OCI-M2 (cell line): ENCODE measurements around the gene ANXA4.
"Not testable (repeated sequence)": the region's sequence is repeated elsewhere in the genome, so short reads cannot be mapped to it uniquely, and the experiment has no call there.

Experiments
- DNase-seq: peaks from one replicate; lab custom pipeline; 2025; ENCODE audit not compliant: unreplicated experiment; lab: John Stamatoyannopoulos, UW

The ANXA4 gene

DNA sequence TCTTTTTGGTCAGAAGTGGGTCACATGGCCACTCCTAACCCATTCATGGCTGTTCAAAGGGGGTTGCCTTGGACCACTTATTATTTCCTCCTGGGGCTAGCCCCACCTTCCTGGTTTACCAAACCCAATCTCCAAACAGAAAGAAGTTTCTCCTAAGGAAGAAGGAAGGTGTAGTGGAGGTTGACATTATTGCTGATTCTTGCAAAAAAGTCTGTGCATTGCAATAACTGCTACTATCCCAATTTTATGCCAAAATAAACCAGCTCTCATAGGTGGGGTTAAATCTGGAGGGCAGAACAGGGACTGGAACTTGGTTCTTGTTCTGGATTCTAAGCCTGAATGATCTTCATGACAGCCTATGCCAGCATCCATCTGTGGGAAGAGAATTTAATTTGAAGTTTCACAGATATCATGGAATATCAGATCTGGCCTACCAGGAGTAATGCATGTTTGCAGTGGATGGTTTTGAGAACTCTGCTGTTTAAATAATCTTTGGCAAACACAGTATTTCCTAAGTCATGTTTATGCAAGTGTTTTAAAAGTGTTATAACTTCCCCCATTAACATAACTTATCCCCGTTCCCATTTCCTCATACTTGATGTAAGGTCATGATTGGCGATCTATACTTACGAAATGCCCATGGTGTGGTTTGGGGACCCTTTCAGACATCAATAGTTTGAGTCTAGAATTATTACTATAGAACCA lies 11.9 kb downstream of the ANXA4 start:
- no peak for DNase-seq

DNA sequence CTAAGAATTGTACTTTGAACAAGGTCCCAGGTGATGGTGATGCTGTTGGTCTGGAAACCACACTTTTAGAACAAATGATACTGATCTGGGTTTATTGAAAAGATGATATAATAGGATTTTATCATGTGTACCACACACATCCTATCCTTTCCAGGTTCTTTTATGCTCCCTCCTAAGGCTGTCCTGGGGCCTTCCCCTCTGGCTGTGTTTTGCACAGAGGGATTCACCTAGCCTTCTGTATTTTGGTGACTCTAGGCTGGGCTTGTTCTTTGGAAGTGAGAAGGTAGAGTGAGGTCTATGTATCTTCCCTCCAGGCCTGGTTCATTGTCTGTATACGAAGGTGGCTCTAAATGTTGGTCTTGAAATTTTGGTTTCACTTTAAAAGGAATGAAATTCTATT lies 12.7 kb downstream of the ANXA4 start:
- DNase-seq, result no peak

DNA sequence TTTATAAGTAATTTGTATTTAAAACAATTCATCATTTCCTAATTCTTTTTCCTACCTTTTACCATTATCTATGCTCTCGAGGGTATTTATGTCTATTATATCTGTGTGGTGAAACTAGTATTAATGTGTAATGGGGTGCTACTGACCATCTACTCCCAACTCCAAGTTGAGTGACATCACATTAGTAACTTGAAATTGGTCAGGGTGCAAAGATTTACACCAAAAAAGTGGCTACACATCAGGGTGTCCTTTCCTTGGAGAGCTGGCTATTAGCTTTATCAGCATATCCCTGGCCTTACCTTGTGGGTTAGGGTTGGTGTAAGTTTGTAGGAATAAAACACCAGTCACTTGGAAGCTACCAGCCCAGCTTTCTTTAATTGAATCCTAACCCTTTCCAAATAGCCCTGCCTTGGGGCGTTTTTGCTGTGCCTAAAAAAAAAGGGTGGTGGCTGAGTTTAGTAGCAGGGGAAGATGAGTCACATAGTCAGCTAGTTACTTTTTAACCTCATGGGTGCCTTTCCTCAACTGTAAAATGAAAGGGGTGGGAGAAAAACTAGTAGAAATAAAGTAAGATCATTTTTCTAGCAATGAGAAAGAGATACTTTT lies 14.0 kb downstream of the ANXA4 start:
- no peak for DNase-seq

DNA sequence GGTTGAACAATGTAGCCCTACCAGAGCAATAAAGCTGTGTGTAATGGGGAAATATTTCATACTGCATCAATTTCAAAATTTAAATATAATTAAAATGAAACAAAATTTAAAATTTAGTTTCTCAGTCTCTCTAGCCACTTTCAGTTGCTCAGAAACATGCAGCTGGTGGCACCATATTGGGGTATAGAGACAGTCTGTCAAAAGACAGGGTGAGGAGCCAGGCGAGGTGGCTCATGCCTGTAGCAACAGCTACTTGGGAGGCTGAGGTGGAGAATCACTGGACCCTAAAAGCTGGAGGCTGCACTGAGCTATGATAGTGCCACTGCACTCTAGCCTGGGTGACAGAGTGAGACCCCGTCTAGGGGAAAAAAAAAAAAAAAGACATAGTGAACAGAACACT lies 20.1 kb downstream of the ANXA4 start:
- no peak for DNase-seq

DNA sequence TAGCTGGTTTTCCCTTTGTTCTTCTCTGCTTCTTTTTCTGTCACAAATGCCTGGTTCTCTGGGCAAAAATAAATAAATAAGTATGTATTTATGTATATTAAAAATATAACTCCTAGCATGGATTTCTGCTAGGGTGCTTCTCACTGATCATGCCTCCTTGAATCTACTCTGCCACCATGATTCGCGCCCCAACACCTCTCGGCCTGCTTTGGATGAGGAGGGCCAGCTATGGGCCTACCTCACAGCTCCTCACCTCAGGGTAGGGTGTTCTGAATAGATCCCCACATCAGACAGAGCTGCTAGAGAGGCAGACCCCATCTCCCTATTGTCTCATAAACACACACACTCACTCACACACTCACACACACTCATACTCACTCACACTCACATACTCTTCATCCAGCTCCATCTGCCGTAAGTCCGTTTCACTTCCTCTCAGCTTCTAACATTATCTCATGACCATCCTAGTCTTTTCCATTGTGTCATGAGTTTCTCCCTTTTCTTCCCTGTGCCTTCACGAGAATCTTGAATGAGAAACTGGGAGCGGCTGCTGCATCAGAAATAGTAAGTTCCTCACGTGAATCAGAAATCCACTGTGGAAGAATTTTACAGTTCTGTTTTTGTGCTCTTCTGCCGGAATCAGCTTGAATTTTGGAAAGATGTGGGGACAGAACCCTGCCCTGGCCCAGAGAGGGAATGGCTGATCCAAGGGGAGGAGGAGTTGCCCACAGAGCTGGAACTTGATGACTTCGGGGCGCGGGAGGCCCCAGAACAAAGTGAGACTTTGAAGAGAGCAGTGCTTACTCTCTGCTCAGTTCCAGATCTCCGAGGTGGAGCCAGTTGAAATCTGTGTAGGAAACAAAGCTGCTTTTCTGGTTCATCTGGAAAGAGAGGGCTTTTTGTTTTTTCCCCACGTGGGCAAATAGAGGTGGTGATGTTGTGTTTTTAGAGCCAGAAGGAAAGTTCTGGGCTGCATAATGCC lies 20.9 kb downstream of the ANXA4 start:
- no peak for DNase-seq

DNA sequence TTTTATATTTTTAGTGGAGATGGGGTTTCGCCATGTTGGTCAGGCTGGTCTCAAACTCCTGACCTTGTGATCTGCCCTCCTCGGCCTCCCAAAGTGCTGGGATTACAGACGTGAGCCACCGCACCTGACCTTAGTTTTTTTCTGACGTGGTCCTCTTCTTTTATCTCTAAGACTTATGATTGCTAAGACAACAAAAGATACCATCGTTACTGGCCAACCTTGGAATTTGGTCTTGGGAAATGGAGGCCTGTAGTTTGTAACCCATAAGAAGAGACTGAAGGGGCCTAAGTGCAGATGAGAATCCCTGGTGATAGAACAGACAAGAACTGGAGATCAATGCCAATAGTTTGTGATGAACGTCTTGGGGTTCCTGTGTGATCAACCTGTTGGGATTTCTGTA lies 21.9 kb downstream of the ANXA4 start:
- DNase-seq, result not testable (repeated sequence)

DNA sequence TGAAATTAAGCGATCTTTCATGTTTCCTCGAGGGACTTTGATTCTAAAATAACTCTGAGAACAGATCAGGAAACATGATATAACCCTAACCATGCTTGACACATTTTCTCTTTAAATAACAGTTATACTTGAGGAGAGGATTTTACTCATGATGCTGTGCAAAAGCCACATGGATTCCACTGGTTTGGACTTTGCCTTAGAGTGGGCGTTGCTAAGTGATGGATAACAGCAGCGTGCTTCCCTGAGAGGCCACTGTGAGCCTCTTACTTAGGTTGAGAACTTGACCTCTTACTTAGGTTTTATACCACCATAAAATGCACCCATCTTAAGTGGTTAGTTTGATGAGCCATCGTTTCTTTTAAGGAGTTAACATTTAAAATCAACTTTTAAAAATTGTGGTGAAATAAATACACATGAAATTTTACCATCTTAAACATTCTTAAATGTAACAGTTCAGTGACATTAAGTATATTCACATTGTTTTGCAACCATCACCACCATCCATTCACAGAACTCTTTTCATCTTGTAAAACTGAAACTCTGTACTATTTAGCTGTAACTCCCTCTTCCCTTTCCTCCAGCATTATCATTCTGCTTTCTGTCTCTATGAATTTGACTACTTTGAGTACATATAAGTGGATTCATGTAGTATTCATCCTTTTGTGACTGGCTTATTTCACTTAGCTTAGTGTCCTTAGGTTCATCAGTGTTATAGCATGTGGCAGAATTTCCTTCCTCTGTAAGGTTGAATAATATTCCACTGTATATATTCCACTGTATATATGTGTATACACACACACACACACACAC lies 22.6 kb downstream of the ANXA4 start:
- DNase-seq, result no peak

DNA sequence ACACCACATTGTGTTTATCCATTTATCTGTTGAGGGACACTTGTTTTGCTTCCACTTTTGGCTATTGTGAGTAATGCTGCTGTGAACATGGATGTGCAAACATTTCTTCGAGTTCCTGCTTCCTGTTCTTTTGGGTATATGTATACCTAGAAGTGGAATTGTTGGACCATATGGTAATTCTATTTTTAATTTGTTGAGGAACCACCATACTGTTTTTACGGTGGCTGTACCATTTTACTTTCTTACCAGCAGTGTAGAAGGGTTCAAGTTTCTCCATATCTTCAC lies 23.1 kb downstream of the ANXA4 start:
- DNase-seq, result no peak

DNA sequence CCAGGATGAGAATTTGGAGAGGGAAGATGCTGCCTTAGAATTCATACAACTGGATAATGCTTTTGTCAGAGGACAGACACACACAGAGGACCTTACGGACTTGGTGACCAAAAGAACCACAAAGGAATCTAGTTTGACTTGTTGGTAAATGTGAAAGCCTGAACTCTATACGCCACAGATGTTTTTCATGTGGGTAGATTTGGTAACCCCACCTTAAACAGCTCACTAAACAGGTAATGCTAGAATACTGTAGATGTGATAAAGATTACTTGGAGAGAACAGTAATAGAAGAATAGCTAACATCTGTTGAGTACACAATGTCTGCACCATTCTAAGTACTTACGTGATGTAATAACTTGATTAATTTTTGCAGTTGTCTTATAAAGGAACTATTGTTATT lies 24.1 kb downstream of the ANXA4 start:
- no peak for DNase-seq

DNA sequence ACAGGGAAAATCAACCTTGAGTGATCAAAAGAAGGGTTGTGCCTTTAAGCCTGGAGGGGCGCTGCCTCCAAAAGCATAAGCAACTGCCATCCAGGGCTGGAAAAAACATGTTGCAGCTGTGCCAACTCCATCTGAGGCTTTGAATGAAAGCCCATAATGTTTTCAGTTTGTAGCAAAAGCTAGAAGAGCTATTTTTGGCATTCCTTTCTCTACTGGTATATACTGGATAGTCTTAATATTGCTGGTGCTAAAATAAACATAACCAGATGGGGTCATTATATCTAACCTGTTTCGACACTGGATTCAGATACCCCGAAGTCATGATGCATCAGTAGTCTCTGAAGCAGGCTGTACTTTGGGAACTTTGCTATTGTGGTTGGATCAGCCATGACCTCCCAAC lies 25.1 kb downstream of the ANXA4 start:
- no peak for DNase-seq

DNA sequence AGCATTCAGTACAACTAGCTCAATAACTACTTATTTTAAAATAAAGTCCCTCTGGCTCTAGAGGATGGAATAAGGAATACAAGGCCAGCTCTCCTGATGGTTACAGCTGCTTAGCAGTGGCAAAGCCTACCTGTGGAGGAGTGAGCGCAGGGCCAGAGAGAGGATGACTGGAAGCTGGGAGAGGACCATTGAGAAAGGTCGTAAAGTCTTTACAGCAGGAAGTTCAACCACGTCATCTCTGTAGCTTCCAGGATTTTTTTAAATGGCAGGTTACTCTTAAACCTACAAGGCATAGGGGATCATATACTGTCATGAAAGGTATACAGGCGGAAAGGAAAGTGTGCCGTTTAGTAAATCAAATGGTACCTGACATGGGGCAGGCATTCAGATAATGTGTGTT lies 26.3 kb downstream of the ANXA4 start:
- no peak for DNase-seq

DNA sequence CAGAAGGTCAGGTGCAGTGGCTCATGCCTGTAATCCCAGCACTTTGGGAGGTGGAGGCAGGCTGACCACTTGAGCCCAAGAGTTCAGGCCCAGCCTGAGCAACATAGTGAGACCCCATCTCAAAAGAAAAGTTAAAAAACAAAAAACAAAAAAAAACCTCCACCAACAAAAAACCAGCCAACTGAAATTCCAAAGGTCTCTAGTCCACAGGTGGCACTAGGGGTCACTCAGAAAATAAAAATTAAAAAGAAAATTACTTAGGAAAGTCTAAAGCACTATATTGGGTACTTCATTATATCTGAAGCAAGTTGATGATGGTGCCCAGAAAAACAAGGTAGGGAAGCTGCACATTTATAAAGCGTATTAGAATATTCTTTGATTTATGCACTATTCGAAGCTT lies 26.9 kb downstream of the ANXA4 start:
- no peak for DNase-seq

DNA sequence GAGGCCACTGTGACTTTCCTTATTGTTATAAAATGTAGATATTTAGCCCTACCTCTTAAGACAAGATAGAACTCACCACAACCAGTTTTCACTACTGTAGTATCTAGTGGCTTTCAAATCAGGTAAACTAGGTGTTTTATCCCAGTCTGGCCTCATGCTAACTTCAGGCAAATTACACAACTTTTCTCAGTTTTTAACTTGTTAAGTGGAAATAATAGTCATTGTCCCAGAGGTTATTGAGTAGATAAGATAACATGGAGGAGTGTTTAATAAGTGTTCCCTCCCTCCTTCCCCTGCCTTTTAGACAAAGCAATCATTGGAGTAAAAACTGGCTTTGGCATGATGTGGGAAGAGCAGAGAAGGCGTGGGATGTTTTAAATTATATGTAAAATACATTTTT lies 27.3 kb downstream of the ANXA4 start:
- no peak for DNase-seq

DNA sequence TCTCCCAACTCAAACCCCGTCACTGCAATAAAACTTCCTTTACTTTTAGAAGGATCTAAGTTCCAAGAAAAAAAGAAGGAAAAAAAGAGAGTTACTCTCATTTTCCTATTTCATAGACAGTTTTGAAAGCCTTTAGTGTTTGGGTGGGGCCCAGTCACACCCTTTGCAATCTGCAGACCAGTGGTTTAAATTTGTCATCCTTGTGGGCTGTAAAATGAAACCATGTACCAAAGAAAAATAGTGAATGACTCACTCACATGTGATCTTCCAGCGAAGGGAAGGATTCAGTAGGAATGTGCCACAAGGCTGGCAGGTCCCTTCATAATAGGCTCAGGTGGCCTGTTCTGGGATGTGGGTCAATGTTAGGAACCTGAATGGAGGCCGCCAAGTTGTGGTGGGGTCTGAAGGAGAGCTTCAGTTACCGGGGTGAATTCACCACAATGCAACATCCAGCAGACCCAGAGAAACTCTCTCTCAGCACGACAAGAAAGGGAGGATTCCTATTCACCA lies 28.3 kb downstream of the ANXA4 start:
- no peak for DNase-seq

DNA sequence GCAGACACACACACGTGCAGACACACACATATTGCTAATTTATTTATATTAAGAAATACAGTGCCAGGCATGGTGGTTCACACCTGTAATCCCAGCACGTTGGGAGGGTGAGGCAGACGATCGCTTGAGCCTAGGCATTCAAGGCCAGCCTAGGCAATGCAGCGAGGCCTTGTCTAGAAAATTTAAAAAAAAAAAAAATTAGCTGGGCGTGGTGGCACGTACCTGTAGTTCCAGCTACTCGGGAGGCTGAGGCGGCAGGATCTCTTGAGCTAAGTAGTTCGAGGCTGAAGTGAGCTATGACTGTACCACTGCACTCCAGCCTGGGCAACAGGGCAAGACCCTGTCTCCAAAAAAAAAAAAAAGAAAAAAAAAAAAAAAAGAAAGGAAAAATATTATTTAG lies 28.8 kb downstream of the ANXA4 start:
- DNase-seq, result no peak

DNA sequence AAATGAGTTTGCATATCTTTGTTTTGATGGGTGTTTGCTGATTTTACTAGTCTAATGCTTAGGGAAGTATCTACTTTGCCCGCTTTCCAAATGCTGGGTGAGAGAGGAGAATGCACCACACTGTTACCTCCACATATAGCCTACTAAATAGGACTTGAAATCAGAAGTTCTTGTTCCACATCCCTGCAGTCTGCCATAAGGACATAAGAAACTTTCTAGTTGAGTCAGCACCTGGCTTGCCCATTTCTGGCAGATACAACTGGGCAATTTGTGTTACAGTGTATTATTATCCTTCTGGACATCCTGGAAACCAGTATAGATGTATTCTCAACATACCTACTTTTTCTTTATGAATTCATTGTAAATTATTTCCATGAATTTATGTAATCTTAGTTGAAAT lies 29.5 kb downstream of the ANXA4 start:
- DNase-seq, result no peak

DNA sequence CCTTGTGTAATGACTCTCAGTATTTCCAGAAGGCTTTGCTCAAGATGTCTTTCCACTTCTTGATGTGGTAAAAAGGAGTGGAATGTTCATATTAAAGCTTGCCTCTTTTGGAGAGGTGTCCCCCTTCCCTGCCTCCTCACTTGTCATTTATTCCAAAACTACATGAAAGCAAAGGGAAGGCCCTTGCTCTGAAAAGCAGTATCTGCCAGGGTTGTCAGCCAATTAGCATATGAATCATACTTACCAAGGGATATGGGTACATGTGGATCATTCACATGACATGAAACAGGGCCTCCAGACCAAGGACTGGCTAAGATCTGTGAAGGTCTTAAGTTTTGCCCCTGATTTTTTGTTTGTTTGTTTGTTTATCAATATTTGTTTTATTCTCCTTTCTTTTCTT lies 31.3 kb downstream of the ANXA4 start:
- DNase-seq, result no peak

DNA sequence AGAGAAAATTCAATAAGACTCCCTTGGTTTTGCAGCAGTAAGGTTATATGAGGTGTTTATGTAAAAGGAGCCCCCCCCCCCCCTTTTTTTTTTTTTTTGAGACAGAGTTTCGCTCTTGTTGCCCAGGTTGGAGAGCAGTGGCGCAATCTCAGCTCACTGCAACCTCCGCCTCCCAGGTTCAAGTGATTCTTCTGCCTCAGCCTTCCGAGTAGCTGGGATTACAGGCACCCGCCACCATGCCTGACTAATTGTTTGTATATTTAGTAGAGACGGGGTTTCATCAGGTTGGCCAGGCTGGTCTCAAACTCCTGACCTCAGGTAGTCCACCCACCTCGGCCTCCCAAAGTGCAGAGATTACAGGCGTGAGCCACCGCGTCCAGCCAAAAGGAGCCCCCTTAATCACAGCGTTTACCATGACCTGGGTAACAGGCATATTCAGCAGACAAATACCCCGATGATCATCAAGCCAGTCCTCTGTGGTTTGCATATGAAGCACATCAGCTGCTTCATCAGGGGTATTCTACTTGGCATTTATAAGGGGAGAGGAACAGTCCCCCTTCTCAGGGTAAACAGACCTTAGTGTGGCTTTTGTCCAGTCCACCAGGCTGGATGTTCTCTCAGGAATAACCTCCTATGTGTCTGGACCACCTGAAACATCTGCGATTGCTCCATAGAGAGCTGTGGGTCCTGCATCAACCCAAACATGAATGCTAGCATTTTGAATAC lies 32.5 kb downstream of the ANXA4 start:
- DNase-seq, result not testable (repeated sequence)

DNA sequence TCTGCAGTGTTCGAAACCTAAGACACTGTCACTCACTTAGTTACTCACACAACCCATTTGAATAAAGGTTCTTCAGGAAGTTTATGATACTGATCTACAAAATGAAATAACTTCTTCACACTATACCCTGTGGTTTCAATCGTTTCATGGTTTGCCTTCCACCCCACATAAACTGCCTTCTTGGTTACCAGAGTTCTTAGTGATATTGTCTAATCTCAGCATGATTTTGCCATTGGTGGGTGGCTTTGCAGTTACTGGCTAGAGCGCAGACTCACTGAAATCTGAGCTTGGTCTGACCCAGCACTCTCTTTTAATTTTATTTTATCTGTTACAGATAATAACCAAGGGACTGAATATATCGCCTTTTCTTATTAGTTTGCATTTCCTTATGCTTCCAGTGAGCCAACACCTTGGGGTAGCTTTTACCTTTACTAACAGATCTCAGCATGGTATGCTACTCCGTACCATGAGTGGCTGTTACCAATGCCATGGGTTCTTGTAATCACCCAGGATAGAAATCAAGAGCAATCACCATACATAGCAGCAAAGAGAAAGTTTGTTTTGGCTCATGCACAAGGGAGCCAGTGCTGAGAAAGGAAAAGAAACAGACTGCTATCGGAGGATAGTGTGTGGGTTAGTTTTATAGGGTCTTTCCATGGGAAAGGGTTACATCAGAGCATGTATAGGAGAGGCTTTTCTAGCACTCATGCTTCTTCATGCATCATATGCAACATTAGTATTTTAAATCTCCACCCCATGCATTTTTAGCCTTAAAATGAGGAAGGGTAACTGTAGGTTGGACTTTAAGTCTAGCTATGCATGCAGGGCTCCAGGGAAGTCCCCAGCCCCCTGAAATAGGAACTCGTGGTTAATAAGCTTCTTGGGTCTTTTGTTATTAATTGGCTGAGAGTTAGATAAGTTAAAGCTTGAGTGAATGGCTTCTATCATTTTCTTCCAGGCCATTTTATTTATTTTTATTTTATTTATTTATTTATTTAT lies 33.3 kb downstream of the ANXA4 start:
- no peak for DNase-seq
